Measurements from ENCODE around the gene MBD4. TPM values are rescaled to one million over a fixed set of nuclear protein-coding genes. Genes with fewer than 3 reads are reported as not detected.

Gene MBD4
- total RNA-seq, 1 donor from 2014 or later: 28.6 TPM

- Mint-ChIP-seq H3K27ac (no peak overlapping the region), H3K9me3 (no peaks in the 10 kb centered on the region), H3K4me3 (no peak overlapping the region), H3K27me3 (no peaks in the 10 kb centered on the region), H3K4me1 (ENCODE audit: unreplicated experiment) (no peaks in the 10 kb centered on the region), H3K36me3 (peaks cover 11% of the 10 kb centered on the region)
- no peak for TF ChIP-seq CTCF (conservative IDR thresholded peaks at IDR 0.05)
- DNase-seq (ENCODE audit: extremely low spot score, unreplicated experiment): no peak
Observed at GRCh38 chr3:129461461-129462146, 21.9 kb upstream of the MBD4 start.

- TF ChIP-seq CTCF (conservative IDR thresholded peaks at IDR 0.05): no peak
- Mint-ChIP-seq H3K4me3 (no peak overlapping the region), H3K27me3 (no peaks in the 10 kb centered on the region), H3K36me3 (peaks cover 11% of the 10 kb centered on the region), H3K9me3 (no peaks in the 10 kb centered on the region), H3K4me1 (ENCODE audit: unreplicated experiment) (no peaks in the 10 kb centered on the region), H3K27ac (no peak overlapping the region)
- no peak for DNase-seq (ENCODE audit: extremely low spot score, unreplicated experiment)
Observed at GRCh38 chr3:129461022-129461421, 21.3 kb upstream of the MBD4 start.

GRCh38 chr3:129460572-129460971 is 20.8 kb upstream of the MBD4 start:
- no peaks in the 10 kb centered on the region for H3K4me1 Mint-ChIP-seq (ENCODE audit: unreplicated experiment)
- H3K9me3 Mint-ChIP-seq: no peaks in the 10 kb centered on the region
- no peak overlapping the region for H3K4me3 Mint-ChIP-seq
- H3K36me3 Mint-ChIP-seq: peaks cover 11% of the 10 kb centered on the region
- TF ChIP-seq CTCF (conservative IDR thresholded peaks at IDR 0.05): no peak
- no peaks in the 10 kb centered on the region for H3K27me3 Mint-ChIP-seq
- no peak overlapping the region for H3K27ac Mint-ChIP-seq
- DNase-seq (ENCODE audit: extremely low spot score, unreplicated experiment): no peak

GRCh38 chr3:129460155-129460554 is 20.4 kb upstream of the MBD4 start:
- no peak for DNase-seq (ENCODE audit: extremely low spot score, unreplicated experiment)
- Mint-ChIP-seq H3K4me1 (ENCODE audit: unreplicated experiment) (no peaks in the 10 kb centered on the region), H3K27me3 (no peaks in the 10 kb centered on the region), H3K36me3 (peaks cover 11% of the 10 kb centered on the region), H3K27ac (no peak overlapping the region), H3K4me3 (no peak overlapping the region), H3K9me3 (no peaks in the 10 kb centered on the region)
- no peak for TF ChIP-seq CTCF (conservative IDR thresholded peaks at IDR 0.05)

DNA sequence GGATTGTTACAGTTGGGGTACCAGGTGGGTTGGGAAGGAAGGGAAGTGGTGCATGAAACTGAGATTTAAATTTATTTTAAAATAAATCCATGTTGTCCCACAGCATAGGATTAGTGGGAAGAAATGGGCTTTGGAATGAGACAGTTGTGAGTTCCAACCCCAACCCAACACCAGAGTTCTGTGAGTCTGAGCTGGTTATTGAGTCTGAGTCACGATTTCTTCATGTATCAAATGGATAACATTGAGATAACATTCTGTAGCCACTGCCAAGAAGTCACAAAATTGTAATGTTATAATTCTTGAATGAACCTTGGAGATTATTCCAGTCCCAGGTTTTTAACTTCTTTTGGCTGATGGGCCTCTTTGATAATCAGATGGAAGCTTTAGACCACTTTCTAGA is 14.0 kb upstream of the MBD4 start:
- Mint-ChIP-seq H3K27me3 (no peaks in the 10 kb centered on the region), H3K27ac (no peak overlapping the region), H3K4me1 (ENCODE audit: unreplicated experiment) (peaks cover 18% of the 10 kb centered on the region), H3K4me3 (no peak overlapping the region), H3K36me3 (peaks cover 26% of the 10 kb centered on the region), H3K9me3 (no peaks in the 10 kb centered on the region)
- no peak for TF ChIP-seq CTCF (conservative IDR thresholded peaks at IDR 0.05)
- DNase-seq (ENCODE audit: extremely low spot score, unreplicated experiment): no peak

Measured in type B pancreatic cell (in vitro differentiated cells).